Upper lobe of left lung (tissue), 4 donors: ENCODE data around the gene NHLRC2.

Experiments
- POLR2A ChIP-seq, 4 donors: fragments of 450-650 bp; IDR thresholded peaks; one replicate each; pipeline ENCODE4 v1.5.1; 2016 to 2017; ENCODE audit warnings: antibody characterized with exemption in 4 of 4, mild to moderate bottlenecking in 2 of 4
- TF ChIP-seq, protein P1 (sequence below), 6 experiments: fragments of 450-650 bp in 4 of 6; fragments of 200-600 bp in 2 of 6; sonication (generic) in 2 of 6; IDR thresholded peaks; one replicate each; pipeline ENCODE4 v1.5.1; 2016 to 2019; ENCODE audit warnings: antibody characterized with exemption in 6 of 6

DNA sequence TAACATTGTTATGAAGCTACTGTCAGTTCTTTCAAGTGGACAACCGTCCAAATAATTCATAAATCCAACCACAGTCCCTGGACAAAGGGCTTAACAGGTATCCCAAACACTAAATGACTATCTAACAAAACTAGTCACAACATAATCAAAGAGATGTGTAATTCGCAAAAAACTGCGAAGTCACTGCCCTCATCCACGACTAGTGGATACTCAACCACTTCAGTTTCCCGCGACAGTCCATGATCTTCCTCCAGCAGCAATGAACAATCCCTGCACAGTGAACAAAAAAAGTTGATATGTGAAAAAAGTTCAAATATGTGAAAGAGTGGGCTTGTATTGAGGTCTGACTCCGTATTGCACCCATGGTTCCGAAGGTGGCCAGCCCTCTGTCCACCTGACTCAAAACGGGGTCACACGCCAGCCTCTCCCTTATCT, 866 bp upstream of the NHLRC2 start:
- TF ChIP-seq, protein P1, sequence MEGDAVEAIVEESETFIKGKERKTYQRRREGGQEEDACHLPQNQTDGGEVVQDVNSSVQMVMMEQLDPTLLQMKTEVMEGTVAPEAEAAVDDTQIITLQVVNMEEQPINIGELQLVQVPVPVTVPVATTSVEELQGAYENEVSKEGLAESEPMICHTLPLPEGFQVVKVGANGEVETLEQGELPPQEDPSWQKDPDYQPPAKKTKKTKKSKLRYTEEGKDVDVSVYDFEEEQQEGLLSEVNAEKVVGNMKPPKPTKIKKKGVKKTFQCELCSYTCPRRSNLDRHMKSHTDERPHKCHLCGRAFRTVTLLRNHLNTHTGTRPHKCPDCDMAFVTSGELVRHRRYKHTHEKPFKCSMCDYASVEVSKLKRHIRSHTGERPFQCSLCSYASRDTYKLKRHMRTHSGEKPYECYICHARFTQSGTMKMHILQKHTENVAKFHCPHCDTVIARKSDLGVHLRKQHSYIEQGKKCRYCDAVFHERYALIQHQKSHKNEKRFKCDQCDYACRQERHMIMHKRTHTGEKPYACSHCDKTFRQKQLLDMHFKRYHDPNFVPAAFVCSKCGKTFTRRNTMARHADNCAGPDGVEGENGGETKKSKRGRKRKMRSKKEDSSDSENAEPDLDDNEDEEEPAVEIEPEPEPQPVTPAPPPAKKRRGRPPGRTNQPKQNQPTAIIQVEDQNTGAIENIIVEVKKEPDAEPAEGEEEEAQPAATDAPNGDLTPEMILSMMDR (IDR thresholded peaks at IDR 0.05), result no peak
- no peak for TF ChIP-seq POLR2A (IDR thresholded peaks at IDR 0.05)
